Osteoblast (primary cell): ENCODE results near the gene WHAMM. TPM values are rescaled to one million over a fixed set of nuclear protein-coding genes. Genes with fewer than 3 reads are reported as not detected.

Source experiments
- DNase-seq: peaks from one replicate; pipeline ENCODE4 v3.0.0; 2011; ENCODE audit warnings: low spot score, mixed read lengths; ENCODE audit not compliant: insufficient read length; ENCODE audit errors: missing footprints
- H2AFZ ChIP-seq: 2 replicates; pipeline ENCODE4 v1.6.0; 2011; ENCODE audit warnings: mild to moderate bottlenecking, low read length
- H3K27ac ChIP-seq: 2 replicates; pipeline ENCODE4 v1.5.1; 2011; ENCODE audit warnings: mild to moderate bottlenecking, low read depth, low read length, moderate library complexity
- H3K27me3 ChIP-seq: 2 replicates; pipeline ENCODE4 v1.6.0; 2012; ENCODE audit warnings: mild to moderate bottlenecking, control low read depth, inconsistent platforms, low read length, moderate library complexity; ENCODE audit not compliant: insufficient read depth
- H3K36me3 ChIP-seq: 2 replicates; pipeline ENCODE4 v1.5.1; 2011; ENCODE audit warnings: mild to moderate bottlenecking, low read length, control low read depth, moderate library complexity; ENCODE audit not compliant: insufficient read depth
- H3K4me1 ChIP-seq: 2 replicates; pipeline ENCODE4 v1.5.1; 2011; ENCODE audit warnings: mild to moderate bottlenecking, low read length, control low read depth, moderate library complexity; ENCODE audit not compliant: insufficient read depth
- H3K4me2 ChIP-seq: 2 replicates; pipeline ENCODE4 v1.6.0; 2011; ENCODE audit warnings: mild to moderate bottlenecking, low read length; ENCODE audit not compliant: insufficient read depth
- H3K4me3 ChIP-seq: fragments of 200-600 bp; sonication (generic); 3 replicates; pipeline ENCODE4 v1.5.1; 2012; ENCODE audit warnings: mild to moderate bottlenecking, low read length, inconsistent platforms; ENCODE audit not compliant: insufficient read depth
- H3K79me2 ChIP-seq: 2 replicates; pipeline ENCODE4 v1.6.0; 2012; ENCODE audit warnings: mild to moderate bottlenecking, low read length, control low read depth, inconsistent platforms; ENCODE audit not compliant: insufficient read depth
- H3K9me3 ChIP-seq: 2 replicates; pipeline ENCODE4 v1.5.1; 2011; ENCODE audit warnings: low read depth, low read length, control low read depth
- H4K20me1 ChIP-seq: 2 replicates; pipeline ENCODE4 v1.6.0; 2012; ENCODE audit warnings: mild to moderate bottlenecking, low read length, control low read depth; ENCODE audit not compliant: insufficient read depth
- CTCF ChIP-seq: IDR thresholded peaks from 2 replicates; pipeline ENCODE4 v1.5.1; 2011; ENCODE audit warnings: mild to moderate bottlenecking, low read depth, low read length, moderate library complexity; ENCODE audit errors: extremely low read depth
- total RNA-seq: library from RNA; depleted of rRNA; stranded (reverse); fragments of >200 nt; gene quantifications from 2 replicates; pipeline ENCODE4 v1.2.3, GENCODE V29; 2012

Gene WHAMM
- total RNA-seq, 1 donor: 8.3 TPM

GRCh38 chr15:82870727-82871320 is 61.4 kb downstream of the WHAMM start:
- peaks cover 9% of the 10 kb centered on the region for H3K4me1 ChIP-seq
- no peak overlapping the region for H3K4me2 ChIP-seq
- H3K79me2 ChIP-seq: no peaks in the 10 kb centered on the region
- H3K4me3 ChIP-seq: no peak overlapping the region
- no peaks in the 10 kb centered on the region for H3K9me3 ChIP-seq
- no peak overlapping the region for H2AFZ ChIP-seq
- TF ChIP-seq CTCF: no peak
- H3K27ac ChIP-seq: no peak overlapping the region
- H4K20me1 ChIP-seq: no peaks in the 10 kb centered on the region
- H3K36me3 ChIP-seq: no peaks in the 10 kb centered on the region
- H3K27me3 ChIP-seq: no peaks in the 10 kb centered on the region
- no peak for DNase-seq

GRCh38 chr15:82871358-82871757 is 61.9 kb downstream of the WHAMM start:
- peaks cover 11% of the 10 kb centered on the region for H3K4me1 ChIP-seq
- no peak overlapping the region for H3K4me3 ChIP-seq
- no peak overlapping the region for H2AFZ ChIP-seq
- no peaks in the 10 kb centered on the region for H3K9me3 ChIP-seq
- no peak for TF ChIP-seq CTCF
- H3K27me3 ChIP-seq: no peaks in the 10 kb centered on the region
- no peak overlapping the region for H3K4me2 ChIP-seq
- no peaks in the 10 kb centered on the region for H4K20me1 ChIP-seq
- H3K79me2 ChIP-seq: no peaks in the 10 kb centered on the region
- no peak overlapping the region for H3K27ac ChIP-seq
- DNase-seq: no peak
- no peaks in the 10 kb centered on the region for H3K36me3 ChIP-seq

GRCh38 chr15:82871832-82872484 is 62.5 kb downstream of the WHAMM start:
- no peak overlapping the region for H2AFZ ChIP-seq
- no peak for DNase-seq
- H3K9me3 ChIP-seq: no peaks in the 10 kb centered on the region
- peaks cover 11% of the 10 kb centered on the region for H3K4me1 ChIP-seq
- TF ChIP-seq CTCF: no peak
- H3K4me3 ChIP-seq: no peak overlapping the region
- H3K79me2 ChIP-seq: no peaks in the 10 kb centered on the region
- no peaks in the 10 kb centered on the region for H4K20me1 ChIP-seq
- no peaks in the 10 kb centered on the region for H3K27me3 ChIP-seq
- H3K27ac ChIP-seq: no peak overlapping the region
- H3K4me2 ChIP-seq: no peak overlapping the region
- no peaks in the 10 kb centered on the region for H3K36me3 ChIP-seq

GRCh38 chr15:82873000-82873680 is 63.7 kb downstream of the WHAMM start:
- H2AFZ ChIP-seq: no peak overlapping the region
- H3K9me3 ChIP-seq: no peaks in the 10 kb centered on the region
- no peak overlapping the region for H3K4me3 ChIP-seq
- H3K4me2 ChIP-seq: no peak overlapping the region
- H3K4me1 ChIP-seq: peaks cover 11% of the 10 kb centered on the region
- no peak for TF ChIP-seq CTCF
- H4K20me1 ChIP-seq: no peaks in the 10 kb centered on the region
- no peak for DNase-seq
- no peaks in the 10 kb centered on the region for H3K27me3 ChIP-seq
- no peak overlapping the region for H3K27ac ChIP-seq
- H3K36me3 ChIP-seq: no peaks in the 10 kb centered on the region
- H3K79me2 ChIP-seq: no peaks in the 10 kb centered on the region
